Thyroid gland (tissue), 4 donors: ENCODE measurements around the gene MAGI2.

Experiments
- CTCF ChIP-seq, 6 experiments: fragments of 200-600 bp in 3 of 6; fragments of 450-650 bp in 3 of 6; sonication (generic) in 3 of 6; IDR thresholded peaks; one replicate each; pipeline ENCODE4 v1.5.1; 2016 to 2019; ENCODE audit warnings: antibody characterized with exemption in 6 of 6, mild to moderate bottlenecking in 2 of 6, inconsistent platforms in 1 of 6, moderate library complexity in 1 of 6
- POLR2A ChIP-seq, 2 donors: fragments of 450-650 bp; IDR thresholded peaks; one replicate each; pipeline ENCODE4 v1.6.1; 2017; ENCODE audit warnings: antibody characterized with exemption in 2 of 2, mild to moderate bottlenecking in 2 of 2, moderate library complexity in 1 of 2

- no peak for TF ChIP-seq CTCF (IDR thresholded peaks at IDR 0.05)
- TF ChIP-seq POLR2A (IDR thresholded peaks at IDR 0.05): no peak
These were observed 1086.1 kb downstream of the MAGI2 start for GRCh38 chr7:78367280-78367773.
